ENCODE data around the gene POU3F3.

The POU3F3 gene

GRCh38 chr2:104901037-104901881 is 47.3 kb downstream of the POU3F3 start:
- no peak for DNase-seq

- no peak for DNase-seq
These were observed 48.4 kb downstream of the POU3F3 start for GRCh38 chr2:104902317-104902716.
